Endometrial microvascular endothelial cells (primary cell): Measurements from ENCODE around the gene L1TD1. TPM values are rescaled to one million over a fixed set of nuclear protein-coding genes. Genes with fewer than 3 reads are reported as not detected.
"Not testable (repeated sequence)": the region's sequence is repeated elsewhere in the genome, so short reads cannot be mapped to it uniquely, and the experiment has no call there.

Experiments used
- in situ Hi-C: cut with HindIII; loops from 2 replicates; pipeline ENCODE4 v1.10.0; 2017; ENCODE audit warnings: low sequenced_read_pairs, low pct_unique_long_range_greater_than_20kb; ENCODE audit errors: inconsistent ontology term
- total RNA-seq: library from RNA; depleted of rRNA; stranded (reverse); fragments of >200 nt; gene quantifications from one replicate; pipeline ENCODE4 v1.2.3, GENCODE V29; 2015; ENCODE audit errors: inconsistent ontology term

The L1TD1 gene
- total RNA-seq, 1 donor from 2014 or later, result not detected

DNA sequence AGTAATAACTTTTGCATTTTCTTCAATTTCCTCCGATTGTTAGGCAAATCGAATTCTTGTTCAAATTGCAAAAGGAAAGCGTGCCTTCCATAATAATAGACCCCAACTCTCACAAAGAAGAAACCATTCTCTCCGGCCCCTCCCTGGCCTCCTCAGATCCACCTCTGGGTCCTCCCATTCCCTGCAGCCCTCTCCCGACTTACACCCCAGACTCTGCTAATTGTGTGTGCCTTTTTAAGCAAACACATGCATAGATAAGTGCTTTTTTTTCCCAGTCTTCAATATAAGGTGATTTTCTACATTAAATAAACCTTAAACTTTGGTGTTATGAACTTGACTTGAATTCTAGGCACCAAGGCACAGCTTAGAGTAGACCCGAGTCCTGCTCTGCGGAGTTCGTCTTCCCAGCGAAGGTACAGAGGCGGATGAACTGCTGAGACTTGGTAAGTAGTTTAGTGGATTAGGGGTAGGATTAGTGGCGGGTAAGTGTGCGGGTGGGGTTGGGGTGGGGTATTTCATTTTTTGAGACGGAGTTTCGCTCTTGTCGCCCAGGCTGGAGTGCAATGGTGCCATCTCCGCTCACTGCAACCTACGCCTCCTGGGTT is 1.5 kb downstream of the L1TD1 start:
- in situ Hi-C loops, result no loop called here

DNA sequence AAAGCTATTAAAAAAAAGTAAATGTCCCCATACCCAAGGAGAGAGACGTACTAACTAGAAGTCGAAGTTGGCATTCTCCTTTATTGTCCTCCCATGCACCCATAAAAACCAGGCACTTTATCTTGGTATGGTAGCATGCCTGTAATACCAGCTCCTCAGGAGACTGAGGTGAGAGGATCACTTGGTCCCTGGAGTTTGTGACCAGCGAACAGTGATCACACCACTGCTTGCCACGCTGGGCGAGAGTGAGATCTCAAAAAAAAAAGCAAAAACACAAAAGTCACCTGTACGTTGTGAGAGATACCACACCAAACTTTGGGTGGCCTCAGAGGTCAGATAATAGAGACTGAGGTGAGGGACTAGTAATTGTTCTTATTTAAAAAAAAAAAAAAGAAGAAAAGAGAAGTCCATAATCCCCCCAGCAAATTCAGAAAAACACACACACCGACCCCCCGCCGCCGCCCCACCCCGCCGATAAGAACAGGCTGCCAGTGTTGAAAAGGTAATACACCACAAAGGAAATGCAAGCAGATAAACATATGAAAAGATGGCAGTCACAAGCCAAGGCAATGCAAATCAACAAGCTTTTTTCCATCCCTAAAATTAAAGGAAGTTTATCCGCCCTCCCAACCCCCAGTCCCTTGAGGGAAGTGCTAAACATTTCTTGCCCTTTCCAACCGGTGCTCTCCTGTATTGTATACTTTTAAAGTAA is 3.6 kb downstream of the L1TD1 start:
- in situ Hi-C loops, result no loop called here

GRCh38 chr1:62198781-62199125 is 4.1 kb downstream of the L1TD1 start:
- in situ Hi-C loops, result no loop called here

GRCh38 chr1:62207187-62207586 is 12.5 kb downstream of the L1TD1 start:
- in situ Hi-C loops, result no loop called here

DNA sequence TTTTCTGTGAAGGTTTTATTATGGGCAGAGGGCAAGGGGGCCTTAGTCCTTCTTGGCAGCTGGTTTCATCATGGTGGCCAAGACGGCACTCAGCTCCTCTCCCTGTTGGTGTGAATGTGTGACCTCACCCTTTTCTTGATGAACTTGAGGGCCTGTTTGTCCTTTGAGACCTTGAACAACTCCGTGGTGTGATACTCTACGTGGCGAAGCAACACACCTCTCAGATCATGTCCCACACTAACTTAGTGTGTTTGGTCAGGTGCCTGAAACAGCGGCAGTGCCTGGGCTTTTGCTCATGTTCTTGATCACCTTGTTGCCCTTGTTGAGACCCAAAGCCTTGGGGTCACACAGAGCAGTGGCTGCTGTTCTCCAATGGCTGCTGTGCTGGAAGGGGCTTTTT is 13.4 kb downstream of the L1TD1 start:
- in situ Hi-C loops, result no loop called here

DNA sequence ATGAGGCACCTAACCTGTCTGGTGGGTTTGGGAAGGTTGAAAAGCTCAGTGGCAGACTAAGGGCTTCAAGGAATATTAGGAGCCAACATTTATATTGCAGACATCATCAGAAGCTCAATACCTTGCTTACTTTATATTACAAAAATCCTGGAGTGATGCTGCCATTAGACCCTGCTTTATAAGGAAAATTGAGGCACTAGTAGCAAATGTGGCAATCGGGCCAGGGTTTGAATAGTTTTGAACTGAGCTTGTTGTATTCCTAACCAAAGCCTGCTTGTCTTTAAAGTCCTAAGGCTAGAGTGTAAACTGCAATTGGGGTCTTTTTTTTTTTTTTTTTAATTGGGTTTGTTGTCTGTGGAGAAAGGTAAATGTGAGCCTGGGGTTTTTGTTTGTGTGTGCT is 14.3 kb downstream of the L1TD1 start:
- in situ Hi-C loops, result no loop called here

GRCh38 chr1:62209931-62210595 is 15.4 kb downstream of the L1TD1 start:
- in situ Hi-C loops, result no loop called here

DNA sequence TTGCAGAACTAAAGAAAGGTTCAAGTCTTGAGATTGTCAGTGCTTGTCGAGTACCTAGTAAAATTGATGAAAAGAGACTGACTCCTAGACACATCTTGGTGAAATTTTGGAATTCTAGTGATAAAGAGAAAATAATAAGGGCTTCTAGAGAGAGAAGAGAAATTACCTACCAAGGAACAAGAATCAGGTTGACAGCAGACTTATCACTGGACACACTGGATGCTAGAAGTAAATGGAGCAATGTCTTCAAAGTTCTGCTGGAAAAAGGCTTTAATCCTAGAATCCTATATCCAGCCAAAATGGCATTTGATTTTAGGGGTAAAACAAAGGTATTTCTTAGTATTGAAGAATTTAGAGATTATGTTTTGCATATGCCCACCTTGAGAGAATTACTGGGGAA is 16.3 kb downstream of the L1TD1 start:
- in situ Hi-C loops, result no loop called here

DNA sequence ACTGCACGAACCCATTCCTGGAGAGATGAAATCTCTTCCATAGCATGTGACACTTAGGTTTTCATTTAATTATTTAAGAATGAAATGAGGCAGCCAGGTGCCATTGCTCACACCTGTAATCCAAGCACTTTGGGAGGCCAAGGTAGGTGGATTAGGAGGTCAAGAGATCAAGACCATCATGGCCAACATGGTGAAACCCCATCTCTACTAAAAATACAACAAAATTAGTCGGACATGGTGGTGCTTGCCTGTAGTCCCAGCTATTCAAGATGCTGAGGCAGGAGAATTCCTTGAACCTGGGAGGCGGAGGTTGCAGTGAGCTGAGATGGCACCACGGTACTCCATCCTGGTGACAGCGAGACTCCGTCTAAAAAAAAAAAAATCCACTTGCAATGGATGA is 17.8 kb downstream of the L1TD1 start:
- in situ Hi-C loops, result no loop called here

GRCh38 chr1:62213075-62213914 is 18.6 kb downstream of the L1TD1 start:
- in situ Hi-C loops, result no loop called here

DNA sequence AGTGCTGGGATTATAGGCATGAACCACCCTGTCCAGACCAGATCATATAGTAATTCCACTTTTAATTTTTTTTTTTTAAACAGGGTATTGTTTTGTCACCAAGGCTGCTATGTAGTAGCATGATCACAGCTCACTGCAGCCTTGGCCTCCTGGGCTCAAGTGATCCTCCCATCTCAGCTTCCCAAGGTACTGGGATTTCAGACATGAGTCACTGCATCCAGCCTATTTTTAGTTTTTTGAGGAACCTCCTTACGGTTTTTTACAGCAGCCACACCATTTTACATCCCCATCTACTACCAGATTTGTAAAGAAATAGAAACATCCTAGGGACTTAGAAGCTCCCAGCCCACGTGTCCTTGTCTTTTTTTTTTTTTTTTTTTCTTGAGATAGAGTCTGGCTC is 24.0 kb downstream of the L1TD1 start:
- in situ Hi-C loops, result no loop called here

DNA sequence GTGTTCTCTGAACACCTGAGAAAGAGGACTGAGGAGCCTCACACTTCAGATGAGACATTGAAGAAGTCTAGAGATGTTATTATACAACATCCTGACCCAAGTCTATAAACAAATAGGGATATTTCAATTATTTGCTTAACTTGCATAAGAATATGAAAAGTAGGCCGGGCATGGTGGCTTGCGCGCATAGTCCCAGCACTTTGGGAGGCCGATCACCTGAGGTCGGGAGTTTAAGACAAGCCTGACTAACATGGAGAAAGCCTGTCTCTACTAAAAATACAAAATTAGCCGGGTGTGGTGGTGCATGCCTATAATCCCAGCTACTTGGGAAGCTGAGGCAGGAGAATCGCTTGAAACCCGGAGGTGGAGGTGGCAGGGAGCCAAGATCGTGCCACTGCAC is 25.8 kb downstream of the L1TD1 start:
- in situ Hi-C loops, result not testable (repeated sequence)

DNA sequence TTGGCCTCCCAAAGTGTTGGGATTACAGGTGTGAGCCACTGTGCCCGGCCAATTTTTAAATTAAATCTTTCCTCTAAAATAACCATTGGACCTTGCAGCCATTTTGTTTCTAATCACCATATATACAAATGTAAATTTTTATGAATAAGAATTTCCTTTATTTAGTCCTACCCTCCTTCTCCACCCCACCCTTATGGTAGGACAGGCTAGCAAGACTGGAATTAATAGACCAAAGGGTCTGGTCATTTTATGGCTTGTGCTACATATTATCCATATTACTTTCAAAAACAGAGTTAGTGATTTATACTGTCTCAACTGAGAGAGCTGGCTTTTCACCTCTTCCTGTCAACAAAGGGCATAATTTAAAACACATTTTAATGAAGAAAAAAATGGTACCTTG is 26.5 kb downstream of the L1TD1 start:
- in situ Hi-C loops, result no loop called here

- in situ Hi-C loops, result no loop called here
Measured at GRCh38 chr1:62222321-62222720, 27.7 kb downstream of the L1TD1 start.

DNA sequence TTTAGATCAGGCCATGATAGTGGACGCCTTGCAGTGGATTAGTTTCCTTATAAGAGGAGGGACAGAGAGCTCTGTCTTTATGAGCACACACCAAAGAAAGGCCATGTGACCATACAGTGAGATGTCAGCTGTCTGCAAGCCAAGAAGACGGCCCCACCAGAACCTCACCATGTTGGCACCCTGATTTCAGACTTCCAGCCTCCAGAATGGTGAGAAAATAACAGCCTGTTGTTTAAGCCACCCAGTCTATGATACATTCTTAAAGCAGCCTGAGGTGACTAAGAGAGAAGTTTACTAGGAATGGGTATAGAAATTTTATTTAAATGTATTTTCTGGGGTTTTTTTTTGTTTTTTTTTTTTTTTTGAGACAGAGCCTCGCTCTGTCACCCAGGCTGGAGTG is 29.5 kb downstream of the L1TD1 start:
- in situ Hi-C loops, result no loop called here

DNA sequence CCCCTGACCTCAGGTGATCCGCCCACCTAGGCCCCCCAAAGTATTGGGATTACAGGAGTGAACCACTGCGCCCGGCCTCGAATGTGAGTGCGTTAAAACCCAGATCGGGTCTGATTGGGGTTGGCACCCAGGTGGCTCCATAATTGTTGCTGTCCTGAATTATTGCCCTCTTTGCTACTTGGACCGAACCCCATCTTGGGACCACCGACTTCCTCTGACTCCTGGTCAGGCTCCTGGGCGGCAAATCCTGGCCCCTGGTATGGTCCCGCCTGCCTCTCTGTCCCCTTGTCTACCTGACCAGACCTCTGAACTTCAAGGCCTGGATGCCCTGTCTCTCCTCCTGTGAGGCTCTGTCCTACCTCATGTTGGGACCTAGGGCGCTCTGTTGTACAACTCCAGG is 32.8 kb downstream of the L1TD1 start:
- in situ Hi-C loops, result no loop called here

DNA sequence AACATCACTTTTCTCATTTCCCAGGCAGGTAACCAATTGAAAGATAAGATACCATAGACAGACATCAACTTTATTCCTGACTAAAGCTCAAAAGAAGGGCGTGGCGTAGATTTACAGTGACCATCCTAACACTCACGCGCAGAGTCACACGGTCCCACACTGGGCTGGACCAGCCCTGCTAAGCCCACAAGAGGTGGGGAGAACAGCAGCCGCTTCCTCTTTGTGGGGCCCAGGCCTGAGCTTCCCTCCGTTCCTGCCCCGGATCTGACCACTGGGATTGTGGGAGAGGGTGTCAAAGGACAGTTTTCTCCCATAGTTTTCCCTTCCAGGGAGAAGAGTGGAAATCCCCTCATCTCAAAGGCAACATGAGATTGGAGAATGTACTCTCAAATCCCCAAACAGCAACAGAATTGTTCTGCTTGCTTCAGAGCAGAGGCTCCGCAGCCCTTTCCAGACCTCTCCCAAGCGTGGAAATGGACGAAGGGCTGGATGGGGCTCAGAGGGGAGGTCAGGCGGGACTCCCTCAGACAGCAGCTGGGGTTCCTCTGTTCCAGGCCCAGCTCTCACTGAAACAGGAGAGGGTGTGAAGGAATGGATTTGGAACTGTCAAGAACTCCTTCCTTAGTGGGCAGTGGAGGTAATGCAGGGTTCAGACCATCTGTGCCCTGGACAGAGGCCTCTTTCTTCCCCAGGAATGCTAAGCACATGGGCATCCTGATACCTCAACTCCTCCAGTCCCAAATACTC is 33.7 kb downstream of the L1TD1 start:
- in situ Hi-C loops, result no loop called here

GRCh38 chr1:62228883-62229187 is 34.2 kb downstream of the L1TD1 start:
- in situ Hi-C loops, result no loop called here

DNA sequence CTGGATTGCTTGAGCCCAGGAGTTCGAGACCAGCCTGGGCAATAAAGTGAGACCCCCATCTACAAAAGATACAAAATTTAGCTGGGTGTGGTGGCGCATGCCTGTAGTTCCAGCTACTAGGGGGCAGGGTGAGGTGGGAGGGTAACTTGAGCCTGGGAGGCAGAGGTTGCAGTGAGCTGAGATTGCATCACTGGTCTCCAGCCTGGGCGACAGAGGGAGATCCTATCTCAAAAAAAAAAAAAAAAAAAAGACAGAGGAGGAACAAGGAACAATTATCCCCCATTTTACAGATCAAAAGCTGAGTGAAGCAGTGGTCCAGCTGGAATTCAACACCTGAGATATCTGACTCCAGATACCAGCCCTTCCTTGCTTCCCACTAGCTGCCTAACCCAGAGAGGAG is 34.8 kb downstream of the L1TD1 start:
- in situ Hi-C loops, result no loop called here
